Renal cortical epithelial cell (primary cell): ENCODE results near the gene LILRB1. TPM values are rescaled to one million over a fixed set of nuclear protein-coding genes. Genes with fewer than 3 reads are reported as not detected.
"Not testable (repeated sequence)": the region's sequence is repeated elsewhere in the genome, so short reads cannot be mapped to it uniquely, and the experiment has no call there.

ENCODE experiments used
- DNase-seq: peaks from one replicate; pipeline ENCODE4 v3.0.0-alpha.2; 2011; ENCODE audit warnings: low read depth
- total RNA-seq: library from RNA; depleted of rRNA; stranded (reverse); fragments of >200 nt; gene quantifications from 2 replicates; pipeline ENCODE4 v1.2.3, GENCODE V29; 2014

The LILRB1 gene
- total RNA-seq = not detected in 2 replicates

- DNase-seq = not testable (repeated sequence)
Measured at GRCh38 chr19:54630262-54630661, at the start of gene LILRB1. LILRB1 (plus strand) TSS chr19:54630484; CDS start chr19:54631074, 590 bp downstream.

- no peak for DNase-seq
Measured at GRCh38 chr19:54586397-54586796, 43.9 kb upstream of the LILRB1 start.

- no peak for DNase-seq
Measured at GRCh38 chr19:54587026-54587425, 43.3 kb upstream of the LILRB1 start.

- not testable (repeated sequence) for DNase-seq
Measured at GRCh38 chr19:54593445-54593844, 36.8 kb upstream of the LILRB1 start, which contains the start of gene LILRA1. LILRA1 (plus strand) TSS chr19:54593632; CDS start chr19:54594245, 613 bp downstream.

- DNase-seq = not testable (repeated sequence)
Measured at GRCh38 chr19:54593931-54594626, 36.2 kb upstream of the LILRB1 start.

- DNase-seq = no peak
Measured at GRCh38 chr19:54594737-54595136, 35.5 kb upstream of the LILRB1 start.

GRCh38 chr19:54595680-54596436, 34.4 kb upstream of the LILRB1 start:
- not testable (repeated sequence) for DNase-seq

- DNase-seq = no peak
Measured at GRCh38 chr19:54600212-54600611, 30.1 kb upstream of the LILRB1 start.

GRCh38 chr19:54606230-54606629, 24.1 kb upstream of the LILRB1 start:
- DNase-seq = no peak

- no peak for DNase-seq
Measured at GRCh38 chr19:54606891-54607784, 23.1 kb upstream of the LILRB1 start.

- DNase-seq = no peak
Measured at GRCh38 chr19:54607785-54608150, 22.5 kb upstream of the LILRB1 start.

- no peak for DNase-seq
Measured at GRCh38 chr19:54608205-54608604, 22.1 kb upstream of the LILRB1 start.

- no peak for DNase-seq
Measured at GRCh38 chr19:54608792-54609191, 21.5 kb upstream of the LILRB1 start.

- DNase-seq = no peak
Measured at GRCh38 chr19:54609356-54609791, 20.9 kb upstream of the LILRB1 start.

- no peak for DNase-seq
Measured at GRCh38 chr19:54612428-54612827, 17.9 kb upstream of the LILRB1 start.

- no peak for DNase-seq
Measured at GRCh38 chr19:54614726-54615125, 15.6 kb upstream of the LILRB1 start.

- DNase-seq = no peak
Measured at GRCh38 chr19:54616057-54616456, 14.2 kb upstream of the LILRB1 start.

- DNase-seq = no peak
Measured at GRCh38 chr19:54616821-54617560, 13.3 kb upstream of the LILRB1 start.

- DNase-seq = no peak
Measured at GRCh38 chr19:54620464-54620863, 9.8 kb upstream of the LILRB1 start.

- no peak for DNase-seq
Measured at GRCh38 chr19:54622431-54622830, 7.9 kb upstream of the LILRB1 start.

GRCh38 chr19:54624234-54624633, 6.0 kb upstream of the LILRB1 start:
- not testable (repeated sequence) for DNase-seq
